ENCODE results near the gene MYO15B. TPM values are rescaled to one million over a fixed set of nuclear protein-coding genes. Genes with fewer than 3 reads are reported as not detected.
A peak's percentile ranks its signal among the peaks of the same experiment; 100 is the strongest.

MYO15B gene
- total RNA-seq, 1 donor from 2014 or later: 337 TPM

GRCh38 chr17:75553295-75554110, 34.1 kb upstream of the MYO15B start:
- Mint-ChIP-seq H3K27me3 (no peaks in the 10 kb centered on the region), H3K4me3 (ENCODE audit: low read depth) (no peak overlapping the region)

GRCh38 chr17:75555679-75556153, 31.9 kb upstream of the MYO15B start:
- peaks cover 37% of the 10 kb centered on the region for H3K4me1 Mint-ChIP-seq (ENCODE audit: low read depth)
- no peak overlapping the region for H3K4me3 Mint-ChIP-seq (ENCODE audit: low read depth)
- no peak for DNase-seq (ENCODE audit: low spot score, unreplicated experiment)
- TF ChIP-seq CTCF (IDR thresholded peaks at IDR 0.05; ENCODE audit: unreplicated experiment): no peak
- peaks cover 9% of the 10 kb centered on the region for H3K36me3 Mint-ChIP-seq (ENCODE audit: insufficient read depth)
- H3K27ac Mint-ChIP-seq: no peak overlapping the region
- H3K27me3 Mint-ChIP-seq: no peaks in the 10 kb centered on the region
- no peaks in the 10 kb centered on the region for H3K9me3 Mint-ChIP-seq (ENCODE audit: low read depth)

More at GRCh38 chr17:75553295-75554110, 34.1 kb upstream of the MYO15B start:
- Mint-ChIP-seq H3K9me3 (ENCODE audit: low read depth) (no peaks in the 10 kb centered on the region), H3K27ac (peak overlapping the region; percentile 90), H3K4me1 (ENCODE audit: low read depth) (peaks cover 46% of the 10 kb centered on the region), H3K36me3 (ENCODE audit: insufficient read depth) (peaks cover 6% of the 10 kb centered on the region)
- no peak for TF ChIP-seq CTCF (IDR thresholded peaks at IDR 0.05; ENCODE audit: unreplicated experiment)
- DNase-seq (ENCODE audit: low spot score, unreplicated experiment): no peak

GRCh38 chr17:75557075-75557851, 30.3 kb upstream of the MYO15B start:
- peak; percentile 79 for DNase-seq (ENCODE audit: low spot score, unreplicated experiment)
- no peak for TF ChIP-seq CTCF (IDR thresholded peaks at IDR 0.05; ENCODE audit: unreplicated experiment)
- no peak overlapping the region for H3K4me3 Mint-ChIP-seq (ENCODE audit: low read depth)
- peaks cover 31% of the 10 kb centered on the region for H3K4me1 Mint-ChIP-seq (ENCODE audit: low read depth)
- H3K36me3 Mint-ChIP-seq (ENCODE audit: insufficient read depth): peaks cover 11% of the 10 kb centered on the region
- H3K27me3 Mint-ChIP-seq: no peaks in the 10 kb centered on the region
- no peaks in the 10 kb centered on the region for H3K9me3 Mint-ChIP-seq (ENCODE audit: low read depth)
- H3K27ac Mint-ChIP-seq: peak overlapping the region; percentile 89

GRCh38 chr17:75557852-75558665, 29.5 kb upstream of the MYO15B start:
- peaks cover 12% of the 10 kb centered on the region for H3K36me3 Mint-ChIP-seq (ENCODE audit: insufficient read depth)
- DNase-seq (ENCODE audit: low spot score, unreplicated experiment): no peak
- H3K4me3 Mint-ChIP-seq (ENCODE audit: low read depth): no peak overlapping the region
- peaks cover 25% of the 10 kb centered on the region for H3K4me1 Mint-ChIP-seq (ENCODE audit: low read depth)
- H3K27ac Mint-ChIP-seq: peak overlapping the region; percentile 59
- H3K9me3 Mint-ChIP-seq (ENCODE audit: low read depth): no peaks in the 10 kb centered on the region
- H3K27me3 Mint-ChIP-seq: no peaks in the 10 kb centered on the region
- TF ChIP-seq CTCF (IDR thresholded peaks at IDR 0.05; ENCODE audit: unreplicated experiment): no peak
